Adipocyte (in vitro differentiated cells): ENCODE measurements around the gene NTMT1.
"Not testable (repeated sequence)": the region's sequence is repeated elsewhere in the genome, so short reads cannot be mapped to it uniquely, and the experiment has no call there.

Source experiments
- DNase-seq: peaks from one replicate; pipeline ENCODE4 v3.0.0-alpha.2; 2015; ENCODE audit warnings: low read depth
- H3K27me3 ChIP-seq: replicated peaks from 2 replicates; pipeline ENCODE4 v1.7.0; 2013; ENCODE audit warnings: mild to moderate bottlenecking, low read length, moderate library complexity; ENCODE audit not compliant: control insufficient read depth, insufficient read depth
- H3K36me3 ChIP-seq: 2 replicates; pipeline ENCODE4 v1.7.0; 2013; ENCODE audit warnings: low read length, mild to moderate bottlenecking, moderate library complexity; ENCODE audit not compliant: control insufficient read depth, insufficient read depth, severe bottlenecking
- H3K4me1 ChIP-seq: 2 replicates; pipeline ENCODE4 v1.7.0; 2013; ENCODE audit warnings: mild to moderate bottlenecking, low read length, moderate library complexity; ENCODE audit not compliant: control insufficient read depth, insufficient read depth
- H3K4me3 ChIP-seq: 2 replicates; pipeline ENCODE4 v1.7.0; 2013; ENCODE audit warnings: mild to moderate bottlenecking, low read length, moderate library complexity
- H3K9ac ChIP-seq: 2 replicates; pipeline ENCODE4 v1.7.0; 2013; ENCODE audit warnings: mild to moderate bottlenecking, low read length, moderate library complexity
- H3K9me3 ChIP-seq: 2 replicates; pipeline ENCODE4 v1.7.0; 2013; ENCODE audit warnings: mild to moderate bottlenecking, low read length, moderate library complexity; ENCODE audit not compliant: control insufficient read depth

The NTMT1 gene

DNA sequence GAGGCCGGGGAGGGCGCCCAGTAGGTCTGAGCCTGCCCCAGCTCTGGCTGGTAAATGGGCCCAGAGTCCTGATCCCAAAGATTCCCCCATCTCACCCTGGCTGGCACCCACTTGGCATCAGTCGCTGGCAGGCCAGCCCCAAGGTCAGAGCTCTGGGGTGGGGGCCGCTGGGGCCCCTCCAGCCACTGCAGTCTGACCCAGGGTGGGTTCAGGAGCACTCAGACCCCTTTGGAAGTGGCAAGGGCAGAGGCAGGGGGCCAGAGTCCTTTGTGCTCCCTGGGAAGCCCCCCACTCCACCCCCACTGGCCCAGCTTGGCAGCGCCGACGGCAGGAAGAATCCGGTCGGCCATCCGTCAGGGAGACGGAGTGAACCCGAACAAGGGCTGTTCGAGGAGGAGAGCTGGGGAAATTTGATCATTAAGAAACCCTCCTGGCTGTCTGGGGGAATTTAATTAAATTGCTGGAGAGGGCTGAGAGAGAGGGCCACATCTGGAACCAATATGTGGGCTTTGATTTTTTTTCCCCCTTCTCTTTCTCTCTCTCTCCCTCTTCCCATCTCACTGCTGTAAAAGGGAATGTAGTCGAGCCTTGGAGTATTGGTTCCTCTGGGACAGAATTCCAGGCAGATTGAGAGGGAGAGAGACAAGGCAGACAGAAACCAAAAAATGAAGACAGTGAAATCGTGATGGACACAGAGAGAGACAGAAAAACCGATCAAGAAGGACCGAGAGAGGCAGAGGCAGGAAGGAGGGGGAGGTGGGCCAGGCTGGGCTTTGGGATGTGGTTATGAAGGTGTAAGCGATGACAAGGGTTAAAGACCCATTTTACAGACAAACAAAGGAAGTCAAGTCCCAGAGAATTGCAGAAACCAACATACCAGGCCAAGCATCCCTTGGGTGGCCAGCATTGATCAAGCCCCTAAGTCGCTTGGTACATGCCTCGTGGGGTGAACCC is 24.0 kb downstream of the NTMT1 start:
- no peak overlapping the region for H3K4me3 ChIP-seq
- peaks cover 6% of the 10 kb centered on the region for H3K27me3 ChIP-seq
- H3K9me3 ChIP-seq = no peaks in the 10 kb centered on the region
- DNase-seq = peak; percentile 82
- H3K9ac ChIP-seq = no peak overlapping the region
- H3K4me1 ChIP-seq = no peaks in the 10 kb centered on the region
- no peaks in the 10 kb centered on the region for H3K36me3 ChIP-seq

DNA sequence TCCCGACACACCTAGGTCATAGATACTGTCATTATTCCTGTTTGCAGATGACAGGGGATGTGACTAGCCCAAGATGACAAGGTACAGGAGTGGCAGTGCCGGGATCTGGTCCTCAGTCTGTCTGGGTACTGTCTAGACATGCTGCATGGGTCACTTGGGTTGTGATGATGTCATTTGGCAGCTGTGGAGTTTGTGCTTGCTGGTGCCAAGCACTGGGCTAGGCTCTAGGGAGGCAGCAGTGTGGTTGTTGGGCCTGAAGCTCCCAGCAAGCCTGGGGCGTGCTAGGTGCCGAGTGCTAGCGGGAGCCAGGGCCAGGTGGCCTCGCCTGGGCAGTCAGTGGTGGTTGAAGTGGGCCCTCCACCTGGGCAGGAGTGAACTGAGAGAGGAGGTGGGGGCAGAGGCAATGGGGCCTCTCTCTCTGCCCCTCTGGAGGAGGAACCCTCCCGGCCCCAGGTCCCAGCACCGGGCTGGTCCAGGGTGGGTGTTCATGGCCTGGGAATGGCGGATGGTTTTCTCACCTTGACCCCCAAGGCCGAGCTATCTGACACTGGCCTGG is 24.8 kb downstream of the NTMT1 start:
- H3K9me3 ChIP-seq = no peaks in the 10 kb centered on the region
- no peak overlapping the region for H3K4me3 ChIP-seq
- DNase-seq = peak; percentile 41
- H3K4me1 ChIP-seq = no peaks in the 10 kb centered on the region
- no peaks in the 10 kb centered on the region for H3K36me3 ChIP-seq
- peaks cover 6% of the 10 kb centered on the region for H3K27me3 ChIP-seq
- H3K9ac ChIP-seq = no peak overlapping the region

DNA sequence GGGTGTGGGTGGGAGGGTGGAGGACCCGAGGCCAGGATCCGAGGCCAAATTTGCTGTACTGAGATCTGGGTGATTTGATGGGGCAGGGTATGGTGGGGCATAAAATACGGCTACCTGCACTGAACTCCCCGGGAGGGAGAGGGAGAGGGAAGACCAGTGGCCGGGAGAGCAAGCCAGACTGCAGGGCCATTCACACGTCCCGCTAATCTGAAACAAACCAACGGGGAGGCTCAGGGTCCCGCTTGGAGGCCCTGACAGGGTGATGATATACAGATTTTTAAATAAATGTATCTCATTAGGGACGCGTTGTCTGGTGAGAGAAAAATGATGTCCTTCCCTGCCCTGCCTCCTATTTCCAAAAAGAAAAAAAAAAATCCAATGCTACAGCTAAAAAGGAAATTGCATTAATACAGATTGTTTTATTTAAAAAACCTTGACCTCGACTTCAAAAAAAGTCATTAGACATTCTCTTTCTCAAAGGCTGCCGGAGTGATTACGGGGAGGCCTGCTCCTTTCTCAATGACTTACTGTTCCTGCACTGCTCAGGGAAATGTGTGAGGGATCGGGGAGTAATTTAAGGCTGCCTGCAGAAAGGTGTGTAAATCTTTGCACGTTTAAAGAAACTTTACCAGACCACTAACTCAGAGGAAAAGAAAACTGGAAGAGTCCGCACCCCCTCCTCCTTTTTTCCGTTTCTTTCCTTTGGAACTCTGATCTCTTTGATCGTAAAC is 28.0 kb downstream of the NTMT1 start:
- no peak overlapping the region for H3K9ac ChIP-seq
- H3K4me1 ChIP-seq = peaks cover 11% of the 10 kb centered on the region
- peaks cover 6% of the 10 kb centered on the region for H3K27me3 ChIP-seq
- H3K9me3 ChIP-seq = no peaks in the 10 kb centered on the region
- no peaks in the 10 kb centered on the region for H3K36me3 ChIP-seq
- DNase-seq = no peak
- no peak overlapping the region for H3K4me3 ChIP-seq

DNA sequence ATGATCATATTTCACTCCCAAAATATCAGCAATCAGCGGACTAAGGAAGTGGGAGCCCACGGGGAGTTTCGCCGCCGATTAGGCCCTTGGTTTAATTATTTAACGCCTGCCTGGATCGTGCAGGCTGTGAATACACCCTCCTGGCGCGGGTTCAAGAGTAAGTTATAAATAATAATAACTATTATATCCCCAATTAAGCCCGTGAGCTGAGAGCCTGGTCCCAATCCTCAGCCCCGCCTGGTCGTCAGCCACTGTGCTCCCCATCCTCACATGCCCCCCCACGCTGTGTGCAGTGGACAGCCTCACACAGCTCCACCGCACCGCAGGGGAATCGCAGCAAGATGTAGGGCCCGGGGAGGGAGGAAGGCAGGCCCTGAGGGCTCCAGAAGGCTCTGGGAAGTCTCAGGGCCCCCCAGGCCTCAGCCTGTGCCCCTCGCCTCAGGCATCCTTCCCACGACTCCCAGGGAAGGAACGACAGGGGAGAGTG is 28.6 kb downstream of the NTMT1 start:
- Histone ChIP-seq H3K4me1 (peaks cover 11% of the 10 kb centered on the region), H3K36me3 (no peaks in the 10 kb centered on the region), H3K4me3 (no peak overlapping the region), H3K9me3 (no peaks in the 10 kb centered on the region), H3K27me3 (peaks cover 6% of the 10 kb centered on the region), H3K9ac (no peak overlapping the region)
- DNase-seq = no peak

DNA sequence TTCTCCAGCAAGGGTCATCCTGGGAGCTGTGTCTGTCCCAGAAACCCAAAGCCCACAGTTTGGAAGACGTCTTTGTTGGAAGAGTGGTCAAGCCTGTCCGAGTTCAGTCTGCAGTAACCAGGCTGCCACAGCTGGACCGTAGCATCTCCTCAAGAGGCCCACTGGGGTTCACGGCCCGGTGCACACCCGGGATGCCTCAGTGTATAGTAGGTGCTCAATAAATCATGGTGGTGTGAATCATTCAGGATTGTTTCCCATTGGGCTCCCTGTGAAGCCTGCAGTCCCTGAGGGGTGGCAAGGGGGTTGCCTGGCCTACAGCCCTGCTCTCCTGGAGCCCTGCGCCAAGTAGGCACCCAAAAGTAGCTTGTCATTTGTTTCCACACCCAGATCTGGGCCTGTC is 29.2 kb downstream of the NTMT1 start:
- H3K4me1 ChIP-seq = peaks cover 11% of the 10 kb centered on the region
- no peaks in the 10 kb centered on the region for H3K9me3 ChIP-seq
- H3K36me3 ChIP-seq = no peaks in the 10 kb centered on the region
- no peak overlapping the region for H3K9ac ChIP-seq
- no peak overlapping the region for H3K4me3 ChIP-seq
- DNase-seq = no peak
- peaks cover 5% of the 10 kb centered on the region for H3K27me3 ChIP-seq

DNA sequence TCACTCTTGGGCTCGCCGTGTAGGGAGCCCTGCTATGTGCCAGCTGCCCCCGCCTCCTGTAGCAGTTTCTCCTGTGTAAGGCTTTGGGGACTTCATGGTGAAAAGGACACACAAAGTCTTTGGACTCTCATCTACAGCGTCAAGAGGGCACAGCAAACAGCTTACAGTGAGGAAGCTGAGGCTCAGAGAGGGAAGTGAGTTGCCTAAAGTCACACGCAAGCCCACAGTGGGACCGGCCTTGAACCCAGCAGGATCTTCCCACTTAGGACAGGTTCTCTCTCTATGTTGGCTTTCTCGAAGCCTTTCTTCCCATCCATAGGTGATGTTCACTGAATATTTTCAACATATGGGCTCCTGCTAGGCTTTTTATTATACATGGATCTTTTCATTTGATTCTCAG is 29.7 kb downstream of the NTMT1 start:
- H3K9me3 ChIP-seq = no peaks in the 10 kb centered on the region
- no peak overlapping the region for H3K4me3 ChIP-seq
- no peak for DNase-seq
- no peaks in the 10 kb centered on the region for H3K36me3 ChIP-seq
- peaks cover under 1% of the 10 kb centered on the region for H3K27me3 ChIP-seq
- H3K4me1 ChIP-seq = peaks cover 11% of the 10 kb centered on the region
- H3K9ac ChIP-seq = no peak overlapping the region

DNA sequence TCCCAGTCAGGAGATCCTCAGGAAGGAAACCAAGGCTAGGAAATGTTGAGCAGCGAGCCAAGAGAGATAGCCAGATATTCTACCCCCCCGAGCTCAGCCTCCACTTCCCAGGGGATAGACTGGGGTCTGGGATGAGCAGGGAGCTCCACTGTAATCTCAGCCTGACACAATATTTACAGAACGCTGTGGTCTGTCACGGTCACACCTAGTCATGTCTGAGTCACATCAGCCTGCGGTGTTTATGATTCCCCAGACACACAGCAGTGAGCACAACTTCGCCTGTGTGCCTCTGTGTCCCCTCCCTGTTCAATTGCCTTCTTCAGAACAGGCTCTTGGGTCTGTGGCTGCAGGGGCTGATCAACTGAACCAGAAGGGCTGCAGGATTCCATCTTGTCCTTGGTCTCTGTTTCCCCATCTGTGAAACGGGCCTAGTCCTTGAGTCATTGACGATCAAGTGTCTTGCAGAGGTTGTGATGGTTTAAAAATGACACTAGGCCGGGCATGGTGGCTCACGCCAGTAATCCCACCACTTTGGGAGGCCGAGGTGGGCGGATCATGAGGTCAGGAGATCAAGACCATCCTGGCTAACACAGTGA is 30.9 kb downstream of the NTMT1 start:
- H3K9ac ChIP-seq = no peak overlapping the region
- H3K36me3 ChIP-seq = no peaks in the 10 kb centered on the region
- no peaks in the 10 kb centered on the region for H3K27me3 ChIP-seq
- DNase-seq = peak; percentile 42
- peaks cover 11% of the 10 kb centered on the region for H3K4me1 ChIP-seq
- no peak overlapping the region for H3K4me3 ChIP-seq
- no peaks in the 10 kb centered on the region for H3K9me3 ChIP-seq

DNA sequence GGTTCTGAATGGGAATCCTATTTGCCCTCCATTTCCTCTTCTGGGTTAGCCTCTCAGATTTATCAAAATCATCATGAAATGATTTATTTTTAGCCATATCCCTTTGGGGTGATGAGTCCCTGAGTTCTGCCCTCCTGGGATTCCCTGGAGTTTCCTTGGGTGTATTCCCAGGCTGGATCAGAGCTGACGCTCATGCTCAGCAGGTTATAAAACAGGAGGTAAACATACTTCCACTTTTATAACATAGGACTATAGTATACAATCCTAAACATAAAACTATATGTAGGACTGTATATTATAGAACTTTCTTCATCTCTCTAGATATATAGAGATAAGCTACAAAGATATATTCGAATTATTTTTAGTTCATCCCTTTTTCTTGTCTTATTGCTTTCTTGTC is 35.1 kb downstream of the NTMT1 start:
- Histone ChIP-seq H3K36me3 (no peaks in the 10 kb centered on the region), H3K4me1 (peaks cover 11% of the 10 kb centered on the region), H3K4me3 (no peak overlapping the region), H3K9me3 (no peaks in the 10 kb centered on the region), H3K27me3 (no peaks in the 10 kb centered on the region), H3K9ac (no peak overlapping the region)
- no peak for DNase-seq

DNA sequence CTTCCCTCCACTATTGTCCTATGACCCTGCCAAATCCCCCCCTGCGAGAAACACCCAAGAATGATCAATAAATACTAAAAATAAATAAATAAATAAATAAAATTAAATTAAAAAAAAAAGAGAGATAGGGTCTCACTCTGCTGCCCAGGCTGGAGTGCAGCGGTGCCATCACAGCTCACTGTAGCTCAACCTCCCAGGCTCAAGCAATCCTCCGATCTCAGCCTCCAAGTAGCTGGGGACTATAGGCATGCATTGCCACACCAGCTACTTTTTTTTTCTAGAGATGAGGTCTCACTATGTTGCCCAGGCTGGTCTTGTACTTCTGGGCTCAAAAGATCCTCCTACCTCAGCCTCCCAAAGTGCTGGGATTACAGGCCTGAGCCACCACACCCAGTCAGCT is 36.3 kb downstream of the NTMT1 start:
- not testable (repeated sequence) for H3K4me1 ChIP-seq, H3K9ac ChIP-seq, H3K4me3 ChIP-seq, H3K9me3 ChIP-seq, H3K27me3 ChIP-seq, DNase-seq, H3K36me3 ChIP-seq

DNA sequence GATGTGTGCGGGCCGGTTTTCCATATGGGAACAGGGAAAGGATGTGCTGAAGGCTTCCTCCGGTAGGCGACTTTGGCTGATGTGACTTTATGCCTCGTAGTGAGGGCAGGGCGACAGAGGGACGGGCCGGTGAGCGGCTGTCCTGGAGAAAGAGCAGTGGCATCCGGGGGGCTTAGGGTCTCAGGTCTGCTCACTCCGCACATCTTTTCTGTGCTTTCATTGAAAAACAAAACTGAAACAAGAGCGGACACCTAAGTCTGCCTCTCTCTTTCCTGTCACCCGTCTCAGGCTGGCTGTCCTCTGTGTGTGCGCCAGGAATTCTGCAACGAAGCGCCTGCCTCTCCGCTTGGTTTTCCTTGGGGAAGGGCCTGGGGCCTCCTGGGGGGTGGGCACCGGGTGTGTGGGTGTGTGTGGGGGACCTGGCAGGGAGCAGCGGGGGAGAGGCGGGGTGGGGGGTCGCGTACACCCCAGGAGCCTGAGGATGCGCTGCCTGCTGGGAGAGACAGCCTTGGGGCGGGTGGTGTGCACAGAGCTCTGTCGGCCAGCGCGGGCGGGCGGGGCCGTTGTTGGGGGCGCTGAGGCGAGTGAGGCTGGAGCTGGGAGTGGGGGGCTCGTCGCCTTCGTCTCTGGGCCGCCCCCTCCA is 38.9 kb downstream of the NTMT1 start:
- Histone ChIP-seq H3K36me3 (no peaks in the 10 kb centered on the region), H3K4me1 (peaks cover 10% of the 10 kb centered on the region), H3K9ac (peak overlapping the region; percentile 63), H3K4me3 (peak overlapping the region; percentile 78), H3K9me3 (no peaks in the 10 kb centered on the region), H3K27me3 (no peaks in the 10 kb centered on the region)
- DNase-seq = peak; percentile 51
